ENCODE measurements around the gene RPS19BP1.

DNA sequence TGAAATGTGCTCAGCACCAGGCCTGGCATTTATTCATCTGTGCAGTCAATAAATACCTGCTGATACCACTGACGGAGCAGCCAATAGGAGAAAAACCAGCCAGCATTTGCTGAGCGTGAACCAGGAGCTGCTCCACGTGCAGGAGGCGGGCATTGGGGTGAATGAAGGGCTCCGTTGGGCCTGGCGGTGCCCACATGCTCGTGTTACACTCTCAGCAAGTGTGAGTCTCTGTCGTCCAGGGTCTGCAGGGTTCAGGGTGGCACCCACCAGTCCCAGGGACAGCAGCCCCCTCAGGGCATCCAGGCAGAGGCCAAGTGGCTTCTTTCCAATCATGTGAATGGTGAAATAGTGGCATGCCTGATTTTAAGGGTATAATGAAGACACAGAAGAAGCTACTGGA is 4.2 kb upstream of the RPS19BP1 start:
- TF ChIP-seq EZH2 (IDR thresholded peaks at IDR 0.05) (no peak), CTCF (IDR thresholded peaks at IDR 0.05) (no peak), EZH2phosphoT487 (IDR thresholded peaks at IDR 0.05) (no peak)
